Measurements from ENCODE around the gene TRIO.

DNA sequence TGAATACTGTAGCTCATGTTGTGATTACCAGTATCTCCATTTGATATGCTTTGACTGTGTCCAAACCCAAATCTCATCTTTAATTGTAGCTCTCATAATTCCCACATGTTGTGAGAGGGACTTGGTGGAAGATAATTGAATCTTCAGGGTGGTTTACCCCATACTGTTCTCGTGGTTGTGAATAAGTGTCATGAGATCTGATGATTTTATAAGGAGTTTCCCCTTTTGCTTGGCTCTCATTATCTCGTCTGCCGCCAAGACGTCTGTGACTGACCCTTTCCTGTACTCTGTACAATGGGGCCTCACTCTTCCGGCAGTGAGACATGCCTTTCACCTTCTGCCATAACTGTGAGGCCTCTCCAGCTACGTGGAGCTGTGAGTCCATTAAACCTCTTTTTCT, 59.3 kb downstream of the TRIO start:
- TF ChIP-seq, protein P1, sequence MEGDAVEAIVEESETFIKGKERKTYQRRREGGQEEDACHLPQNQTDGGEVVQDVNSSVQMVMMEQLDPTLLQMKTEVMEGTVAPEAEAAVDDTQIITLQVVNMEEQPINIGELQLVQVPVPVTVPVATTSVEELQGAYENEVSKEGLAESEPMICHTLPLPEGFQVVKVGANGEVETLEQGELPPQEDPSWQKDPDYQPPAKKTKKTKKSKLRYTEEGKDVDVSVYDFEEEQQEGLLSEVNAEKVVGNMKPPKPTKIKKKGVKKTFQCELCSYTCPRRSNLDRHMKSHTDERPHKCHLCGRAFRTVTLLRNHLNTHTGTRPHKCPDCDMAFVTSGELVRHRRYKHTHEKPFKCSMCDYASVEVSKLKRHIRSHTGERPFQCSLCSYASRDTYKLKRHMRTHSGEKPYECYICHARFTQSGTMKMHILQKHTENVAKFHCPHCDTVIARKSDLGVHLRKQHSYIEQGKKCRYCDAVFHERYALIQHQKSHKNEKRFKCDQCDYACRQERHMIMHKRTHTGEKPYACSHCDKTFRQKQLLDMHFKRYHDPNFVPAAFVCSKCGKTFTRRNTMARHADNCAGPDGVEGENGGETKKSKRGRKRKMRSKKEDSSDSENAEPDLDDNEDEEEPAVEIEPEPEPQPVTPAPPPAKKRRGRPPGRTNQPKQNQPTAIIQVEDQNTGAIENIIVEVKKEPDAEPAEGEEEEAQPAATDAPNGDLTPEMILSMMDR (IDR thresholded peaks at IDR 0.05 in 2 of 3, conservative IDR thresholded peaks at IDR 0.05 in 1 of 3; ENCODE audit: control insufficient read depth in 2 of 3, extremely low read depth in 1 of 3, insufficient read depth in 1 of 3, low read depth in 3 of 3, low read length in 3 of 3), result no peak
- TF ChIP-seq DPF2 (IDR thresholded peaks at IDR 0.05) (no peak), POLR2A (IDR thresholded peaks at IDR 0.05; ENCODE audit: low read depth, low read length) (0 out of 2 replicates have a peak, but pooled peaks have one; percentile 32), NRF1 (conservative IDR thresholded peaks at IDR 0.05; ENCODE audit: low read depth, low read length) (no peak), POLR2AphosphoS5 (IDR thresholded peaks at IDR 0.05; ENCODE audit: low read length) (0 out of 2 replicates have a peak, but pooled peaks have one; percentile 36), TBL1XR1 (IDR thresholded peaks at IDR 0.05; ENCODE audit: low read depth, low read length) (no peak), ZNF274 (IDR thresholded peaks at IDR 0.05; ENCODE audit: insufficient read depth, insufficient read length) (no peak), PAX5 (IDR thresholded peaks at IDR 0.05; ENCODE audit: borderline replicate concordance, low read depth, low read length) (no peak), NFIC (IDR thresholded peaks at IDR 0.05; ENCODE audit: low read depth, low read length) (no peak)
- TF ChIP-seq, protein P2, sequence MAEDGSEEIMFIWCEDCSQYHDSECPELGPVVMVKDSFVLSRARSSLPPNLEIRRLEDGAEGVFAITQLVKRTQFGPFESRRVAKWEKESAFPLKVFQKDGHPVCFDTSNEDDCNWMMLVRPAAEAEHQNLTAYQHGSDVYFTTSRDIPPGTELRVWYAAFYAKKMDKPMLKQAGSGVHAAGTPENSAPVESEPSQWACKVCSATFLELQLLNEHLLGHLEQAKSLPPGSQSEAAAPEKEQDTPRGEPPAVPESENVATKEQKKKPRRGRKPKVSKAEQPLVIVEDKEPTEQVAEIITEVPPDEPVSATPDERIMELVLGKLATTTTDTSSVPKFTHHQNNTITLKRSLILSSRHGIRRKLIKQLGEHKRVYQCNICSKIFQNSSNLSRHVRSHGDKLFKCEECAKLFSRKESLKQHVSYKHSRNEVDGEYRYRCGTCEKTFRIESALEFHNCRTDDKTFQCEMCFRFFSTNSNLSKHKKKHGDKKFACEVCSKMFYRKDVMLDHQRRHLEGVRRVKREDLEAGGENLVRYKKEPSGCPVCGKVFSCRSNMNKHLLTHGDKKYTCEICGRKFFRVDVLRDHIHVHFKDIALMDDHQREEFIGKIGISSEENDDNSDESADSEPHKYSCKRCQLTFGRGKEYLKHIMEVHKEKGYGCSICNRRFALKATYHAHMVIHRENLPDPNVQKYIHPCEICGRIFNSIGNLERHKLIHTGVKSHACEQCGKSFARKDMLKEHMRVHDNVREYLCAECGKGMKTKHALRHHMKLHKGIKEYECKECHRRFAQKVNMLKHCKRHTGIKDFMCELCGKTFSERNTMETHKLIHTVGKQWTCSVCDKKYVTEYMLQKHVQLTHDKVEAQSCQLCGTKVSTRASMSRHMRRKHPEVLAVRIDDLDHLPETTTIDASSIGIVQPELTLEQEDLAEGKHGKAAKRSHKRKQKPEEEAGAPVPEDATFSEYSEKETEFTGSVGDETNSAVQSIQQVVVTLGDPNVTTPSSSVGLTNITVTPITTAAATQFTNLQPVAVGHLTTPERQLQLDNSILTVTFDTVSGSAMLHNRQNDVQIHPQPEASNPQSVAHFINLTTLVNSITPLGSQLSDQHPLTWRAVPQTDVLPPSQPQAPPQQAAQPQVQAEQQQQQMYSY (CRISPR knock-in tag; IDR thresholded peaks at IDR 0.05), result no peak
